Measurements from ENCODE around the gene GRM1.

DNA sequence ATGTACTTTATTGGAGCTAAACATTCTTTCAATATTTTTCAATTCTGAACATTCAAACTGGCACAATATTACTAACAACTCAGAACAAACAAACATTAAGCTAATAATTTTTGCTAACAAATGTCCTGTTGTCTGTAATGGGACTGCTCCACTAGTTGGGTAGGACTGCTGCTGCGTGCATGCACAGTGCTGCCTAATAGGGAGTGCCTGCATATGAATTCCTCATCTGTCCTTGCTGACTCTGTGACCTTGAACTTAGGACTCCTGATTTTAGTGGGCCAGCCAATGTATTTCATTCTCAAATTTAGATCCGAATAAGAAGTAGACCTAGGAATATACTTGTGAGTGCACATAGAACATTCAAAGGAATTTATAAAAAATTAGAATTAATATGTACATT is 318.2 kb downstream of the GRM1 start:
- TF ChIP-seq CTCF (IDR thresholded peaks at IDR 0.05) (no peak), EP300 (IDR thresholded peaks at IDR 0.05) (no peak), POLR2AphosphoS5 (IDR thresholded peaks at IDR 0.05) (no peak)
